PFSK-1 (cell line): ENCODE data around the gene LAMB3.

ENCODE experiments used
- POLR2AphosphoS5 ChIP-seq: IDR thresholded peaks from 2 replicates; pipeline ENCODE4 v1.6.1; 2012; ENCODE audit warnings: low read depth, mild to moderate bottlenecking, control low read depth, low read length, moderate library complexity
- TAF1 ChIP-seq: IDR thresholded peaks from 2 replicates; pipeline ENCODE4 v1.6.1; 2012; ENCODE audit warnings: low read length, control low read depth, borderline replicate concordance; ENCODE audit not compliant: insufficient read depth
- TF ChIP-seq, protein P1 (sequence below), 2 experiments: IDR thresholded peaks; 2 replicates each; pipeline versions ENCODE4 v1.6.1 to v1.8.0; 2011 to 2012; ENCODE audit warnings: low read depth in 2 of 2, low read length in 2 of 2, control low read depth in 1 of 2, inconsistent platforms in 1 of 2, mild to moderate bottlenecking in 1 of 2, moderate library complexity in 1 of 2; ENCODE audit not compliant: insufficient read depth in 1 of 2

DNA sequence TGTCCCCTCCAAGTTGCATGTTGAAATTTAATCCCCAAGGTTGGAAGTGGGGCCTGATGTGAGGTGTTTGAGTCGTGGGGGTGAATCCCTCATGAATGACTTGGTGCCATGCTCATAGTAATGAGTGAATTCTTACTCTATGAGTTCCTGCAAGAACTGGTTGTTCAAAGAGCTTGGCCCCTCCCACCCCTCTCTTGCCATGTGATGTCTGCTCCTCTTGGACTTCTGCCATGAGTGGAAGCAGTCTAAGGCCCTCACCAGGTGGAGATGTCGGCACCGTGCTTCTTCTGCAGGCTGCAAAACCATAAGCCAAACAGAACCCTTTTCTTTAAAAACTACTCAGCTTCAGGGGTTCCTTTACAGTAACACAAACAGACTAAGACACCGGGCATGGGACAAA, 37.3 kb upstream of the LAMB3 start:
- no peak for TF ChIP-seq TAF1
- TF ChIP-seq, protein P1, sequence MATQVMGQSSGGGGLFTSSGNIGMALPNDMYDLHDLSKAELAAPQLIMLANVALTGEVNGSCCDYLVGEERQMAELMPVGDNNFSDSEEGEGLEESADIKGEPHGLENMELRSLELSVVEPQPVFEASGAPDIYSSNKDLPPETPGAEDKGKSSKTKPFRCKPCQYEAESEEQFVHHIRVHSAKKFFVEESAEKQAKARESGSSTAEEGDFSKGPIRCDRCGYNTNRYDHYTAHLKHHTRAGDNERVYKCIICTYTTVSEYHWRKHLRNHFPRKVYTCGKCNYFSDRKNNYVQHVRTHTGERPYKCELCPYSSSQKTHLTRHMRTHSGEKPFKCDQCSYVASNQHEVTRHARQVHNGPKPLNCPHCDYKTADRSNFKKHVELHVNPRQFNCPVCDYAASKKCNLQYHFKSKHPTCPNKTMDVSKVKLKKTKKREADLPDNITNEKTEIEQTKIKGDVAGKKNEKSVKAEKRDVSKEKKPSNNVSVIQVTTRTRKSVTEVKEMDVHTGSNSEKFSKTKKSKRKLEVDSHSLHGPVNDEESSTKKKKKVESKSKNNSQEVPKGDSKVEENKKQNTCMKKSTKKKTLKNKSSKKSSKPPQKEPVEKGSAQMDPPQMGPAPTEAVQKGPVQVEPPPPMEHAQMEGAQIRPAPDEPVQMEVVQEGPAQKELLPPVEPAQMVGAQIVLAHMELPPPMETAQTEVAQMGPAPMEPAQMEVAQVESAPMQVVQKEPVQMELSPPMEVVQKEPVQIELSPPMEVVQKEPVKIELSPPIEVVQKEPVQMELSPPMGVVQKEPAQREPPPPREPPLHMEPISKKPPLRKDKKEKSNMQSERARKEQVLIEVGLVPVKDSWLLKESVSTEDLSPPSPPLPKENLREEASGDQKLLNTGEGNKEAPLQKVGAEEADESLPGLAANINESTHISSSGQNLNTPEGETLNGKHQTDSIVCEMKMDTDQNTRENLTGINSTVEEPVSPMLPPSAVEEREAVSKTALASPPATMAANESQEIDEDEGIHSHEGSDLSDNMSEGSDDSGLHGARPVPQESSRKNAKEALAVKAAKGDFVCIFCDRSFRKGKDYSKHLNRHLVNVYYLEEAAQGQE (IDR thresholded peaks at IDR 0.05; ENCODE audit: insufficient read depth in 1 of 2, low read depth in 2 of 2, low read length in 2 of 2): no peak
- no peak for TF ChIP-seq POLR2AphosphoS5
